22Rv1 (cell line): ENCODE data around the gene PPL.

Experiments
- H3K27ac ChIP-seq: fragments of 450-650 bp; 2 replicates; pipeline ENCODE4 v1.5.1; 2017
- CTCF ChIP-seq: fragments of 450-650 bp; IDR thresholded peaks from 2 replicates; pipeline ENCODE4 v1.5.1; 2017; ENCODE audit warnings: mild to moderate bottlenecking
- ZFX ChIP-seq: fragments of 450-650 bp; IDR thresholded peaks from 2 replicates; pipeline ENCODE4 v1.6.1; 2017; ENCODE audit warnings: antibody characterized with exemption, borderline replicate concordance

PPL gene

GRCh38 chr16:4852221-4852872, 84.6 kb downstream of the PPL start:
- H3K27ac ChIP-seq, result no peak overlapping the region
- TF ChIP-seq ZFX, result no peak
- no peak for TF ChIP-seq CTCF

DNA sequence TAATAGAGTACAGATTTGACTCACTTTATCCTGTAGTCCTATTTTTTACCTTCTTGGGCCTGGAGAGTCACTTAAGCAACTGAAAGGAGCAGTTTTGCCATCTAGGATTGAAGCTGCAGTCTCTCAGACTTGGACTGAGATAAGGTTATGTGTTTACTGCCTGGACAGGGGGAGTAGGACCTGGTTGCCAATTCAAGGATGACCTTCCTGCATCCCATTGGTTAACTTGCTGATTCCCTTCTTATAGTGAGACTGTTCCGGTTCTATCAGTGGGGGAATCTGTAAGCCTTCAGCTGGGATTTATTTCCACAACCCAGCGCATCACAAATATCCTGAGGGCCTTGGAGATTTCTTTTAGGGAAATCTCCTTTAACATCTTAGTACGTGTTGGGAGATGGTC, 86.7 kb downstream of the PPL start:
- TF ChIP-seq ZFX (no peak), CTCF (no peak)
- no peak overlapping the region for H3K27ac ChIP-seq

DNA sequence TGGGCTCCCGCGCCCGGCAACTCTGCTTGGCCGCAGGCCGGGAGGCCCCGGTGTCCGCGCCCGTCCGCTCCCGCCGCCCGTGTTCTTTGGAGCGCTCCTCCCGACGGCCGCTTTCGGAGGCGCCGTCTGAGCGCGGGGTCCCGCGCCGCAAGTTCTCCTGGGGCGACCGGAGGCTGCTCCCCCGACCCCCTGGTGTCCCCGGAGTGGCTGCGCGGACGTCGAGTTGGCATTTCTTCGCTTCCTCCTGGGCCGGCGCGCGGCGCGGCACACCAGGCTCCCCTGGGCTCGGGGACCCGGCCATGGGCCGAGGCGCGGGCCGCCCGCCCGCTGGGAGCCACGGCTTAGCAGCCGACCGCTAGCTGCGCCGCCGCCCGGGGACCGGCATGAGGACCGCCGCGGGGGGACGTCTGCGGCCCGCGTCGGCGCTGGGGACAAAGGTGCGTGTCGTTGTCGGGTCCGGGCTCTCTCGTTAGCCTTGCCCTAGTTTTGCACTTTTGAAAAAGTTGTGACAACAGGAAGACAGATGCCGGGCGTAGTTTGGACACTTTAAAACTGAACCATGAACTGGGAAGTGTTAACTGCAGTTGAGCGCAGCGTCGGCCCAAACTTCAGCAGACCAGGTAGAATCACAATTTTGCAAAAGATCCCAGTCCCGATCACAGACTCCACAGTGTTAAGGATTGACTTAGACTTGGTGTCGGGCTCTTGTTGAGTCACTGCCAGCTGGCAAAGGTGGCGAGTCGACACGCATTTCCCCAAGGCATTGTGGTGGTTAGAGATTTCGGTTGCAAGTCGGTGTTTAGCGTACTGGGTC, 89.0 kb downstream of the PPL start:
- H3K27ac ChIP-seq, result peak overlapping the region; percentile 87
- TF ChIP-seq CTCF (peak; percentile 9; the same call in 1 of the 2 replicates), ZFX (no peak)

GRCh38 chr16:4846901-4847773, 89.8 kb downstream of the PPL start, which contains the start of the genes GLYR1 and UBN1:
TSS of gene GLYR1 (minus strand) at chr16:4847288. CDS start at chr16:4847265, 23 bp downstream.
TSS of gene UBN1 (plus strand) at chr16:4847481. CDS start at chr16:4852918, 5,437 bp downstream.
- H3K27ac ChIP-seq, result peak within 1 kb of the TSS; percentile 87
- TF ChIP-seq CTCF (no peak), ZFX (no peak)

GRCh38 chr16:4846503-4846900, 90.4 kb downstream of the PPL start:
- peak overlapping the region; percentile 87 for H3K27ac ChIP-seq
- TF ChIP-seq CTCF (no peak), ZFX (no peak)

GRCh38 chr16:4840984-4841383, 96.0 kb downstream of the PPL start:
- TF ChIP-seq ZFX (no peak), CTCF (no peak)
- H3K27ac ChIP-seq, result no peak overlapping the region
